Measurements from ENCODE around the gene KCTD4. TPM values are rescaled to one million over a fixed set of nuclear protein-coding genes. Genes with fewer than 3 reads are reported as not detected.

The KCTD4 gene
- total RNA-seq, 1 donor from 2014 or later: 0.64 TPM

DNA sequence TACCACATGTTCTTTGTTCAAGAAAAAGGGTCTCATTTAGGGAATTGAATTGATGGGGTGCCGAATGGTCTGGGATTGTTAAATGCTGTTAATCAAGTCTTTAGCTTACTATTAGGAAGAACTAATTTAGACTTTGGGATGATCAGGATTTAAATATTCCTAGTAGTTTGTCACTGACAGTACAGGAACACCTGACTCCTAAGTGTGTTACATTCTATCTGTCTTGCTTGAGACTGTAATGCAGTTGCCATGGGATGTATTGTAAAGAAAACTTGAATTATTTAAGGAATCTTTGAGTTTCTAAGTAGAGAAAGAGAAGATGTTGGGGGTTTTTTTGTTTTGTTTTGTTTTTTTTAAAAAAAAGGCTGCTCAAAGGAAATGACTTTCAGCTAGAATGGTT, 17.8 kb upstream of the KCTD4 start:
- Histone ChIP-seq H3K9me3 (ENCODE audit: insufficient read depth, low read depth, low read length) (no peaks in the 10 kb centered on the region), H3K36me3 (ENCODE audit: insufficient read depth, low read length) (no peaks in the 10 kb centered on the region), H2AFZ (ENCODE audit: low read depth, low read length) (no peak overlapping the region), H3K9ac (ENCODE audit: low read length) (no peak overlapping the region), H3K27ac (ENCODE audit: low read depth, low read length) (peak overlapping the region; percentile 50), H3K4me3 (ENCODE audit: insufficient read depth, low read depth, low read length) (no peak overlapping the region), H4K20me1 (ENCODE audit: insufficient read depth, low read length) (no peaks in the 10 kb centered on the region), H3K27me3 (ENCODE audit: insufficient read depth, low read length) (no peaks in the 10 kb centered on the region), H3K4me1 (ENCODE audit: insufficient read depth, low read length) (peaks cover 15% of the 10 kb centered on the region), H3K79me2 (ENCODE audit: insufficient read depth, low read length) (peaks cover 51% of the 10 kb centered on the region), H3K4me2 (ENCODE audit: low read length) (peak overlapping the region; percentile 57)
- Mint-ChIP-seq H3K4me3 (ENCODE audit: unreplicated experiment) (no peak overlapping the region), H3K9me3 (ENCODE audit: unreplicated experiment) (no peaks in the 10 kb centered on the region), H3K36me3 (ENCODE audit: low read depth, unreplicated experiment) (peaks cover 8% of the 10 kb centered on the region), H3K27ac (ENCODE audit: unreplicated experiment) (peak overlapping the region; percentile 47), H3K4me1 (ENCODE audit: low read depth, unreplicated experiment) (peaks cover 43% of the 10 kb centered on the region), H3K27me3 (ENCODE audit: low read depth, unreplicated experiment) (no peaks in the 10 kb centered on the region)
- no peak for FAIRE-seq
- TF ChIP-seq EZH2 (IDR thresholded peaks at IDR 0.05; ENCODE audit: insufficient read depth, low read length): no peak
- TF ChIP-seq, protein P1, sequence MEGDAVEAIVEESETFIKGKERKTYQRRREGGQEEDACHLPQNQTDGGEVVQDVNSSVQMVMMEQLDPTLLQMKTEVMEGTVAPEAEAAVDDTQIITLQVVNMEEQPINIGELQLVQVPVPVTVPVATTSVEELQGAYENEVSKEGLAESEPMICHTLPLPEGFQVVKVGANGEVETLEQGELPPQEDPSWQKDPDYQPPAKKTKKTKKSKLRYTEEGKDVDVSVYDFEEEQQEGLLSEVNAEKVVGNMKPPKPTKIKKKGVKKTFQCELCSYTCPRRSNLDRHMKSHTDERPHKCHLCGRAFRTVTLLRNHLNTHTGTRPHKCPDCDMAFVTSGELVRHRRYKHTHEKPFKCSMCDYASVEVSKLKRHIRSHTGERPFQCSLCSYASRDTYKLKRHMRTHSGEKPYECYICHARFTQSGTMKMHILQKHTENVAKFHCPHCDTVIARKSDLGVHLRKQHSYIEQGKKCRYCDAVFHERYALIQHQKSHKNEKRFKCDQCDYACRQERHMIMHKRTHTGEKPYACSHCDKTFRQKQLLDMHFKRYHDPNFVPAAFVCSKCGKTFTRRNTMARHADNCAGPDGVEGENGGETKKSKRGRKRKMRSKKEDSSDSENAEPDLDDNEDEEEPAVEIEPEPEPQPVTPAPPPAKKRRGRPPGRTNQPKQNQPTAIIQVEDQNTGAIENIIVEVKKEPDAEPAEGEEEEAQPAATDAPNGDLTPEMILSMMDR (IDR thresholded peaks at IDR 0.05; ENCODE audit: insufficient read depth, low read depth, low read length): no peak
- DNase-seq (ENCODE audit: low read depth): no peak

DNA sequence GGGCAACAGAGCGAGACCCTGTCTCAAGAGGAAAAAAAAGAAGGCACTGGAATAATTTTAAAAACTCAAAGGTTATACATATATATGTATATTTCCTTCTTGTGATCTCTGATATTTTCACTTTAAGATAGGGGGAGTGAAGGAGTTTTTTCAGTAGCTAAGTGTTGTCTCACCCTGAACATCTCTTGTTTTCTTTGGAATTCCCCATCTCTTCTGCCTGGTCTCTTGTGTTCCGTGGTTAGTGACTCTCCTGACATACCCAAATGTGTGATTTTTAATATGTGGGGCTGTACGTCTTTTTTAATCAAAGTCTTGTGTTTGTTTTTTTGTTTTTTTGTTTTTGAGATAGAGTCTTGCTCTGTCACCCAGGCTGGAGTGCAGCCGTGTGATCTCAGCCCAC, 15.3 kb upstream of the KCTD4 start:
- Mint-ChIP-seq H3K27ac (ENCODE audit: unreplicated experiment) (peak overlapping the region; percentile 31), H3K36me3 (ENCODE audit: low read depth, unreplicated experiment) (peaks cover 10% of the 10 kb centered on the region), H3K4me3 (ENCODE audit: unreplicated experiment) (no peak overlapping the region), H3K9me3 (ENCODE audit: unreplicated experiment) (no peaks in the 10 kb centered on the region), H3K4me1 (ENCODE audit: low read depth, unreplicated experiment) (peaks cover 38% of the 10 kb centered on the region), H3K27me3 (ENCODE audit: low read depth, unreplicated experiment) (no peaks in the 10 kb centered on the region)
- Histone ChIP-seq H2AFZ (ENCODE audit: low read depth, low read length) (no peak overlapping the region), H3K9ac (ENCODE audit: low read length) (no peak overlapping the region), H3K36me3 (ENCODE audit: insufficient read depth, low read length) (no peaks in the 10 kb centered on the region), H4K20me1 (ENCODE audit: insufficient read depth, low read length) (no peaks in the 10 kb centered on the region), H3K9me3 (ENCODE audit: insufficient read depth, low read depth, low read length) (no peaks in the 10 kb centered on the region), H3K27me3 (ENCODE audit: insufficient read depth, low read length) (no peaks in the 10 kb centered on the region), H3K27ac (ENCODE audit: low read depth, low read length) (no peak overlapping the region), H3K4me3 (ENCODE audit: insufficient read depth, low read depth, low read length) (no peak overlapping the region), H3K79me2 (ENCODE audit: insufficient read depth, low read length) (peaks cover 30% of the 10 kb centered on the region), H3K4me1 (ENCODE audit: insufficient read depth, low read length) (peaks cover 15% of the 10 kb centered on the region), H3K4me2 (ENCODE audit: low read length) (no peak overlapping the region)
- FAIRE-seq (no peak), DNase-seq (ENCODE audit: low read depth) (no peak)
- no peak for TF ChIP-seq EZH2 (IDR thresholded peaks at IDR 0.05; ENCODE audit: insufficient read depth, low read length)
- TF ChIP-seq, protein P1 (IDR thresholded peaks at IDR 0.05; ENCODE audit: insufficient read depth, low read depth, low read length): no peak

- H3K79me2 ChIP-seq (ENCODE audit: insufficient read depth, low read length): peaks cover 31% of the 10 kb centered on the region
- no peaks in the 10 kb centered on the region for H3K9me3 Mint-ChIP-seq (ENCODE audit: unreplicated experiment)
- no peaks in the 10 kb centered on the region for H4K20me1 ChIP-seq (ENCODE audit: insufficient read depth, low read length)
- no peak for DNase-seq (ENCODE audit: low read depth)
- H3K4me1 Mint-ChIP-seq (ENCODE audit: low read depth, unreplicated experiment): peaks cover 35% of the 10 kb centered on the region
- no peak overlapping the region for H3K4me3 ChIP-seq (ENCODE audit: insufficient read depth, low read depth, low read length)
- H3K4me3 Mint-ChIP-seq (ENCODE audit: unreplicated experiment): no peak overlapping the region
- H3K9me3 ChIP-seq (ENCODE audit: insufficient read depth, low read depth, low read length): no peaks in the 10 kb centered on the region
- no peak for TF ChIP-seq EZH2 (IDR thresholded peaks at IDR 0.05; ENCODE audit: insufficient read depth, low read length)
- TF ChIP-seq, protein P1 (IDR thresholded peaks at IDR 0.05; ENCODE audit: insufficient read depth, low read depth, low read length): no peak
- no peak overlapping the region for H3K9ac ChIP-seq (ENCODE audit: low read length)
- no peaks in the 10 kb centered on the region for H3K27me3 Mint-ChIP-seq (ENCODE audit: low read depth, unreplicated experiment)
- H3K27ac Mint-ChIP-seq (ENCODE audit: unreplicated experiment): no peak overlapping the region
- no peak for FAIRE-seq
- H3K4me2 ChIP-seq (ENCODE audit: low read length): no peak overlapping the region
- H3K36me3 Mint-ChIP-seq (ENCODE audit: low read depth, unreplicated experiment): peaks cover 8% of the 10 kb centered on the region
- no peaks in the 10 kb centered on the region for H3K27me3 ChIP-seq (ENCODE audit: insufficient read depth, low read length)
- no peak overlapping the region for H2AFZ ChIP-seq (ENCODE audit: low read depth, low read length)
- peaks cover 15% of the 10 kb centered on the region for H3K4me1 ChIP-seq (ENCODE audit: insufficient read depth, low read length)
- no peak overlapping the region for H3K27ac ChIP-seq (ENCODE audit: low read depth, low read length)
- H3K36me3 ChIP-seq (ENCODE audit: insufficient read depth, low read length): no peaks in the 10 kb centered on the region
These were observed 14.7 kb upstream of the KCTD4 start for GRCh38 chr13:45215392-45216077.
